ENCODE data around the gene RASL11B.

- no peak for TF ChIP-seq ZNF274 (IDR thresholded peaks at IDR 0.05; ENCODE audit: low read depth, low read length)
- no peak for TF ChIP-seq YY1 (IDR thresholded peaks at IDR 0.05; ENCODE audit: insufficient read depth, insufficient read length)
- TF ChIP-seq SUZ12 (IDR thresholded peaks at IDR 0.05; ENCODE audit: extremely low read depth, insufficient read depth, insufficient read length), result no peak
Observed at GRCh38 chr4:52848254-52848653, 13.9 kb upstream of the RASL11B start.
